ENCODE data around the gene LCN15.
"Not testable (repeated sequence)": the region's sequence is repeated elsewhere in the genome, so short reads cannot be mapped to it uniquely, and the experiment has no call there.

The LCN15 gene

GRCh38 chr9:136720251-136720897 is 43.9 kb downstream of the LCN15 start:
- no peak for DNase-seq

GRCh38 chr9:136719195-136719880 is 45.0 kb downstream of the LCN15 start:
- peak; percentile 76 to 89 (median 80) for DNase-seq

- no peak for DNase-seq
Measured at GRCh38 chr9:136718345-136719194, 45.7 kb downstream of the LCN15 start.

GRCh38 chr9:136717399-136717798 is 46.9 kb downstream of the LCN15 start:
- no peak for DNase-seq

- DNase-seq, result no peak
Measured at GRCh38 chr9:136714893-136715274, 49.4 kb downstream of the LCN15 start.

GRCh38 chr9:136714096-136714892 is 50.0 kb downstream of the LCN15 start:
- DNase-seq, result no peak

GRCh38 chr9:136713550-136713949 is 50.8 kb downstream of the LCN15 start:
- no peak for DNase-seq

GRCh38 chr9:136712690-136713544 is 51.4 kb downstream of the LCN15 start:
- DNase-seq, result no peak

- no peak for DNase-seq
Measured at GRCh38 chr9:136711751-136712689, 52.3 kb downstream of the LCN15 start, which contains the start of gene DIPK1B. Gene DIPK1B, plus strand, starts transcription at chr9:136712572. Its CDS starts 94 bp downstream, at chr9:136712666.

- DNase-seq, result not testable (repeated sequence)
Measured at GRCh38 chr9:136711219-136711648, 53.1 kb downstream of the LCN15 start.

GRCh38 chr9:136710543-136710942 is 53.8 kb downstream of the LCN15 start:
- no peak for DNase-seq
